ENCODE measurements around the gene LRCH1. TPM values are rescaled to one million over a fixed set of nuclear protein-coding genes. Genes with fewer than 3 reads are reported as not detected.

The LRCH1 gene
- total and polyA plus RNA-seq, 2 donors (not counting 1 experiment from before 2014, with no cell fraction given): 12.0 to 12.4 TPM

GRCh38 chr13:46596466-46596865 lies 43.5 kb downstream of the LRCH1 start:
- Histone ChIP-seq H3K4me1 (ENCODE audit: control insufficient read depth, extremely low read depth, insufficient read depth, low read length) (peaks cover 11% of the 10 kb centered on the region), H4K20me1 (ENCODE audit: control insufficient read depth, extremely low read depth, insufficient read depth, low read length) (no peaks in the 10 kb centered on the region), H3K36me3 (ENCODE audit: control insufficient read depth, insufficient read depth, low read length) (no peaks in the 10 kb centered on the region), H3K27me3 (ENCODE audit: control insufficient read depth, insufficient read depth, low read length) (no peaks in the 10 kb centered on the region), H3K9me3 (ENCODE audit: control insufficient read depth, insufficient read depth, low read depth, low read length) (no peaks in the 10 kb centered on the region), H3K4me3 (replicated peaks in 1 of 4; ENCODE audit: control extremely low read depth in 1 of 4, insufficient read depth in 1 of 4, low read depth in 3 of 4, low read length in 4 of 4) (no peak overlapping the region), H2AFZ (ENCODE audit: low read length) (no peak overlapping the region), H3K27ac (ENCODE audit: insufficient read depth, low read length) (no peak overlapping the region), H3K79me2 (ENCODE audit: control insufficient read depth, insufficient read depth, low read length) (peaks cover 29% of the 10 kb centered on the region), H3K9ac (ENCODE audit: insufficient read depth, low read length) (no peak overlapping the region), H3K4me2 (ENCODE audit: extremely low read depth, insufficient read depth, low read length) (no peak overlapping the region)
- DNase-seq (ENCODE audit: low read depth in 2 of 2): no peak
- TF ChIP-seq CTCF (conservative IDR thresholded peaks at IDR 0.05 in 1 of 2, IDR thresholded peaks at IDR 0.05 in 1 of 2; ENCODE audit: low read depth in 1 of 2, low read length in 2 of 2) (no peak), EZH2 (IDR thresholded peaks at IDR 0.05; ENCODE audit: low read length, missing control alignments) (no peak)

- no peak overlapping the region for H3K27ac ChIP-seq (ENCODE audit: insufficient read depth, low read length)
- peaks cover 27% of the 10 kb centered on the region for H3K79me2 ChIP-seq (ENCODE audit: control insufficient read depth, insufficient read depth, low read length)
- no peak overlapping the region for H2AFZ ChIP-seq (ENCODE audit: low read length)
- H3K4me2 ChIP-seq (ENCODE audit: extremely low read depth, insufficient read depth, low read length): no peak overlapping the region
- no peaks in the 10 kb centered on the region for H3K36me3 ChIP-seq (ENCODE audit: control insufficient read depth, insufficient read depth, low read length)
- DNase-seq (ENCODE audit: low read depth in 2 of 2): no peak
- TF ChIP-seq CTCF (conservative IDR thresholded peaks at IDR 0.05 in 1 of 2, IDR thresholded peaks at IDR 0.05 in 1 of 2; ENCODE audit: low read depth in 1 of 2, low read length in 2 of 2) (no peak), EZH2 (IDR thresholded peaks at IDR 0.05; ENCODE audit: low read length, missing control alignments) (no peak)
- no peaks in the 10 kb centered on the region for H3K9me3 ChIP-seq (ENCODE audit: control insufficient read depth, insufficient read depth, low read depth, low read length)
- no peaks in the 10 kb centered on the region for H4K20me1 ChIP-seq (ENCODE audit: control insufficient read depth, extremely low read depth, insufficient read depth, low read length)
- H3K27me3 ChIP-seq (ENCODE audit: control insufficient read depth, insufficient read depth, low read length): no peaks in the 10 kb centered on the region
- H3K9ac ChIP-seq (ENCODE audit: insufficient read depth, low read length): no peak overlapping the region
- no peak overlapping the region for H3K4me3 ChIP-seq (replicated peaks in 1 of 4; ENCODE audit: control extremely low read depth in 1 of 4, insufficient read depth in 1 of 4, low read depth in 3 of 4, low read length in 4 of 4)
- H3K4me1 ChIP-seq (ENCODE audit: control insufficient read depth, extremely low read depth, insufficient read depth, low read length): peaks cover 11% of the 10 kb centered on the region
Measured at GRCh38 chr13:46598140-46598819, 45.3 kb downstream of the LRCH1 start.

- no peak overlapping the region for H3K4me3 ChIP-seq (replicated peaks in 1 of 4; ENCODE audit: control extremely low read depth in 1 of 4, insufficient read depth in 1 of 4, low read depth in 3 of 4, low read length in 4 of 4)
- peaks cover 11% of the 10 kb centered on the region for H3K4me1 ChIP-seq (ENCODE audit: control insufficient read depth, extremely low read depth, insufficient read depth, low read length)
- no peaks in the 10 kb centered on the region for H4K20me1 ChIP-seq (ENCODE audit: control insufficient read depth, extremely low read depth, insufficient read depth, low read length)
- no peak overlapping the region for H3K4me2 ChIP-seq (ENCODE audit: extremely low read depth, insufficient read depth, low read length)
- H2AFZ ChIP-seq (ENCODE audit: low read length): no peak overlapping the region
- peaks cover 24% of the 10 kb centered on the region for H3K79me2 ChIP-seq (ENCODE audit: control insufficient read depth, insufficient read depth, low read length)
- H3K27me3 ChIP-seq (ENCODE audit: control insufficient read depth, insufficient read depth, low read length): no peaks in the 10 kb centered on the region
- no peaks in the 10 kb centered on the region for H3K9me3 ChIP-seq (ENCODE audit: control insufficient read depth, insufficient read depth, low read depth, low read length)
- H3K9ac ChIP-seq (ENCODE audit: insufficient read depth, low read length): no peak overlapping the region
- no peak for DNase-seq (ENCODE audit: low read depth in 2 of 2)
- H3K36me3 ChIP-seq (ENCODE audit: control insufficient read depth, insufficient read depth, low read length): no peaks in the 10 kb centered on the region
- no peak overlapping the region for H3K27ac ChIP-seq (ENCODE audit: insufficient read depth, low read length)
- TF ChIP-seq EZH2 (IDR thresholded peaks at IDR 0.05; ENCODE audit: low read length, missing control alignments) (no peak), CTCF (conservative IDR thresholded peaks at IDR 0.05 in 1 of 2, IDR thresholded peaks at IDR 0.05 in 1 of 2; ENCODE audit: low read depth in 1 of 2, low read length in 2 of 2) (no peak)
Measured at GRCh38 chr13:46598820-46599180, 45.8 kb downstream of the LRCH1 start.

All from fibroblast of lung (primary cell).